Peyer's patch (tissue), 4 donors: ENCODE results near the gene DEPP1.

ENCODE experiments used
- CTCF ChIP-seq, 6 experiments: fragments of 450-650 bp in 4 of 6; fragments of 200-600 bp in 2 of 6; sonication (generic) in 1 of 6; IDR thresholded peaks; one replicate each; pipeline ENCODE4 v1.5.1; 2017 to 2019; ENCODE audit warnings: antibody characterized with exemption in 6 of 6, mild to moderate bottlenecking in 3 of 6, moderate library complexity in 1 of 6
- POLR2A ChIP-seq, 2 donors: fragments of 450-650 bp; IDR thresholded peaks; one replicate each; pipeline ENCODE4 v1.5.1; 2017; ENCODE audit warnings: antibody characterized with exemption in 2 of 2, mild to moderate bottlenecking in 2 of 2, moderate library complexity in 2 of 2

- no peak for TF ChIP-seq CTCF (IDR thresholded peaks at IDR 0.05)
- TF ChIP-seq POLR2A (IDR thresholded peaks at IDR 0.05) = no peak
These were observed 15.5 kb upstream of the DEPP1 start for GRCh38 chr10:44993922-44994751.
